GM12865 (cell line): ENCODE results near the gene LMNA.
"Not testable (repeated sequence)": the region's sequence is repeated elsewhere in the genome, so short reads cannot be mapped to it uniquely, and the experiment has no call there.

Source experiments
- DNase-seq: peaks from one replicate; pipeline ENCODE4 v3.0.0; 2010; ENCODE audit warnings: low read depth
- H3K4me3 ChIP-seq: 2 replicates; pipeline ENCODE4 v1.5.1; 2011; ENCODE audit warnings: mild to moderate bottlenecking, low read depth, low read length, control low read depth
- TF ChIP-seq, protein P1 (sequence below): IDR thresholded peaks from 2 replicates; pipeline ENCODE4 v1.5.1; 2011; ENCODE audit warnings: low read length, control low read depth, low read depth, inconsistent platforms; ENCODE audit not compliant: insufficient read depth; ENCODE audit errors: missing control alignments

Gene LMNA

GRCh38 chr1:156117414-156118176 lies 3.1 kb downstream of the LMNA start:
- no peak for DNase-seq
- TF ChIP-seq, protein P1, sequence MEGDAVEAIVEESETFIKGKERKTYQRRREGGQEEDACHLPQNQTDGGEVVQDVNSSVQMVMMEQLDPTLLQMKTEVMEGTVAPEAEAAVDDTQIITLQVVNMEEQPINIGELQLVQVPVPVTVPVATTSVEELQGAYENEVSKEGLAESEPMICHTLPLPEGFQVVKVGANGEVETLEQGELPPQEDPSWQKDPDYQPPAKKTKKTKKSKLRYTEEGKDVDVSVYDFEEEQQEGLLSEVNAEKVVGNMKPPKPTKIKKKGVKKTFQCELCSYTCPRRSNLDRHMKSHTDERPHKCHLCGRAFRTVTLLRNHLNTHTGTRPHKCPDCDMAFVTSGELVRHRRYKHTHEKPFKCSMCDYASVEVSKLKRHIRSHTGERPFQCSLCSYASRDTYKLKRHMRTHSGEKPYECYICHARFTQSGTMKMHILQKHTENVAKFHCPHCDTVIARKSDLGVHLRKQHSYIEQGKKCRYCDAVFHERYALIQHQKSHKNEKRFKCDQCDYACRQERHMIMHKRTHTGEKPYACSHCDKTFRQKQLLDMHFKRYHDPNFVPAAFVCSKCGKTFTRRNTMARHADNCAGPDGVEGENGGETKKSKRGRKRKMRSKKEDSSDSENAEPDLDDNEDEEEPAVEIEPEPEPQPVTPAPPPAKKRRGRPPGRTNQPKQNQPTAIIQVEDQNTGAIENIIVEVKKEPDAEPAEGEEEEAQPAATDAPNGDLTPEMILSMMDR = no peak
- H3K4me3 ChIP-seq = no peak overlapping the region

DNA sequence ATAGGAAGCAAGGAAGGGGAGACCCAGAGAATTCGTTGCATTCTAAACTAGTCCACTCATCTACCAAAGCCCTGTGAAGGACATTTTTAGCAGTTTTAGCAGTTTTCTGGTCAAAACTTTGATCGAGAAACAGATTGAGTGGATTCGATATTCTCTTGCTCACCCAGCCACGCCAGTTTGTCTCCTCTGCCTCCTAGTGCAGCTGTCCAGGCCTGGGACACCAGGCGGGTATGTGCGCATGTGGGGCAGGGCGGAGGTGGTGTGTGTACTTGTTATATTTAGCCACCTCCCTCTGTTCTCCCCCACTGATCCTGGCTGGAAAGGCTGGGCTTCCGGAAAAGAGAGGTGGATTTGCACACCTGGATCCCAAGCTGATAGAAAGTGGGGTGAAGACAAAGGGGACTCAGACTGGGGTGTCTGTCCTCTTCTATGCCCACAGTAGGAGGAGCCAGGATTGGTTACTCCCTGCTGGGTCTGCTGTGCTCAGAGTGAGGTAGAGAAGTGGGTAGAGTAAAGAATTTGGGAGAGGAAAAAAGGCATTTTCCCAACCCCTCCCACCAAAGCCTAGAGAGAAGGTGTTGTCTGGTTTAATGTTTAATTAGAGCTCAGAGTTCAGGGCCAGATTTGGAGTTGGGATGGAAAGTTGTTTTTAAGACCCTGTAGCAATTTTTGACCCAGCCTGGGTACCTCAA lies 3.8 kb downstream of the LMNA start:
- TF ChIP-seq, protein P1 = no peak
- H3K4me3 ChIP-seq = no peak overlapping the region

DNA sequence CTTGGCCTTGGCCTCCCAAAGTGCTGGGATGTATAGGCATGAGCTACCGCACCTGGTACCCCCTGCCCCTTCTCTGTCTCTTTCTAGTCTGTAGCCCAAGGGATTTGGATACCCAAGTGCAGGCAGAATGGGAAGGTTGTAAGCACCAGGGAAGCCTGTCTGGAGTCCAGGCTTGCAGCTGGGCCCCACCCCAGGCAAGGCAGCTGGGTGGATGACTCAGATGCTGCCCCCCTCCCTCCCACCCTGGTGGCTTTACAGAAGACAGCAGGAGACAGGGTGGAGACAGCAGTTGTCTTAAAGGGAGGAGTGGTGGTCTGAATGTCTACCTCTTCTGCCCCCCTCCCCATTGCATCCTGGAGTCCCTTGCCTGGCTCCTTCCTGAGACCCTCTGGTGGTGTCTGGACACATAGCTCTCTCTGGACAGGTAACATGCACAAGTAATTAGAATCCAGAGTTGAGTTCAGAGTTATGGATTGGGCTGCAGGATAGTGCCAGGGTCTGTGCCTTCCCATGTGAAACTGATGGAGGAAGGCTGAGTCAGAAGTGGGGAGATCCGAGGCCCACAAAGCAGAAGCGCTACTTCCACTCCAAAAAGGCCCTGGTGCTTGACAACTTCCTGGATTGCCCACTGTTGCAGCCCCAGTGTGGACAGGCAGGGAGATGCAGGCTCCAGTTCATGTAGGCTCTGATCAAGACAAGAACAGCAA lies 5.1 kb downstream of the LMNA start:
- no peak overlapping the region for H3K4me3 ChIP-seq
- peak; percentile 69 for DNase-seq
- TF ChIP-seq, protein P1 = no peak

More for the DNA sequence above, 3.8 kb downstream of the LMNA start:
- DNase-seq = no peak

GRCh38 chr1:156120318-156120717 lies 5.8 kb downstream of the LMNA start:
- H3K4me3 ChIP-seq = no peak overlapping the region
- TF ChIP-seq, protein P1 = no peak
- no peak for DNase-seq

DNA sequence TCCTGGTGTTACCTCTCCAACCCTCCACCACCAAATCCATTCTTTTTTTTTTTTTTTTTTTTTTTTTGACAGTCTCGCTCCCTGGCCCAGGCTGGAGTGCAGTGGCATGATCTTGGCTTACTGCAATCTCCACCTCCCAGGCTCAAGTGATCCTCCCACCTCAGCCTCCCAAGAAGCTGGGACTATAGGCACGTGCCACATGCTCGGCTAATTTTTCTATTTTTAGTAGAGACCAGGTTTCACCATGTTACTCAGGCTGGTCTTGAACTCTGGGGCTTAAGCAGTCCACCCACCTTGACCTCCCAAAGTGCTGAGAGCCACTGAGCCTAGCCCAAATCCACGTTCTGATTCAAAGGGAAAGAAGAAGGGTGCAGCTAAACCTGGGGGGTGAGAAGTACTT lies 6.5 kb downstream of the LMNA start:
- not testable (repeated sequence) for DNase-seq, H3K4me3 ChIP-seq

DNA sequence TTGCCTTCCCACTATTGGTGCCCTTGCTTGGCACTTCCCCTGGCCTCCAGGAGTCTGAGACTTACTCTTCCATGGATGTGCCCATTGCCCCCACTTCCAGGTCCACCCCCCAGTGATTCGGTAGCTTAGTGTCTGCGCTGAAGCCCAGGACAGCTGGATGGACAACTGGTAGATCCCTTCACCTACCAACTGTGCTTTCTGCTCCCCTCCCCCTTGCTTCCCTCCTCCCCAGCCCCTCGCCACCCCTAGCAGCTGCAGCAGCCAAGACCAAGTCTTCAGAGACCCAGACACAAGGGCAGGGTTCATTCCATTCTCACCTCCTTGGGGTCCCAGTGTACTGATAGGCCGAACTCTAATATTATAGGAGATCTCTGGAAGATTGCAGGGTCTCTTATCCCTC lies 6.9 kb downstream of the LMNA start:
- no peak for DNase-seq
- TF ChIP-seq, protein P1 = no peak
- H3K4me3 ChIP-seq = no peak overlapping the region

DNA sequence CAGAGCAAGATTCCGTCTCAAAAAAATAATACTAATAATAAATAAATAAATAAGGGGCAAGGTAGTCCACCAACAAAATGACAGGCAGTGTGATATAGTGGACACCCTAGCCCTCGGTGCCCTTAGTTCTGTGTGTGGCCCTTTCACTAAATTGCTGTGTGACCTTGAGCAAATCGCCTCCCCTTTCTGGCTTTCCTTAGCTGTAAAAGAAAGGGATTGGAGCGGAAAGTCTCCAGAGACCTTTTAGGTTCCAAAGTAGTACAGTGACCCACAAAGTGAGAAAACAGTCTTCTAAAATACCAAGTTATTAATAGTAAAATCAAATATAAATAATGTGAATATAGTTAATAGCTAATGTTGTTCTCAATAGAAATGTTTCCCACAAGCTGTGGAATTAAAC lies 7.6 kb downstream of the LMNA start:
- TF ChIP-seq, protein P1 = no peak
- DNase-seq = no peak
- H3K4me3 ChIP-seq = no peak overlapping the region
